HCT116 (cell line): ENCODE data around the gene WNT16. TPM values are rescaled to one million over a fixed set of nuclear protein-coding genes. Genes with fewer than 3 reads are reported as not detected.

Source experiments
- ATAC-seq: fragments of 200-7000 bp; cut with Tn5 transposase; 2 replicates; pipeline ENCODE4 v1.9.1; 2020; ENCODE audit warnings: mild to moderate bottlenecking, moderate library complexity
- BruUV-seq: library from RNA; stranded (reverse); fragments of 400-500 nt; replicated peaks from 2 replicates; lab custom pipeline; 2021; lab: Mats Ljungman, UMichigan
- CTCF ChIA-PET: fragments of 300-600 bp; sonication (Branson Sonifier 250); formaldehyde crosslinking; loops from one replicate; lab custom pipeline; 2021; ENCODE audit warnings: antibody characterized with exemption; lab: Charles Lee
- POLR2A ChIA-PET: fragments of 300-600, 350-600 bp; sonication (Branson Sonifier 250); formaldehyde crosslinking; loops from one replicate; lab custom pipeline; 2021; ENCODE audit warnings: antibody characterized with exemption; lab: Charles Lee
- RAD21 ChIA-PET, 2 experiments: fragments of 300-600 bp; sonication (Branson Sonifier 250); formaldehyde crosslinking; loops; one replicate each; lab custom pipeline; 2023; ENCODE audit warnings: low total read pairs in 2 of 2; ENCODE audit not compliant: uncharacterized antibody in 2 of 2, unreplicated experiment in 2 of 2, low non-redundant PET in 1 of 2; lab: Charles Lee
- DNase-seq: peaks from one replicate; pipeline ENCODE4 v3.0.0-alpha.2; 2010; ENCODE audit warnings: low read depth, low spot score
- H2AFZ ChIP-seq: fragments of 200-600 bp; shearing (Covaris generic), sonication (generic); 2 replicates; pipeline ENCODE4 v1.6.1; 2017; ENCODE audit warnings: low read depth, mixed run types, mixed read lengths, antibody characterized with exemption, low read length; ENCODE audit not compliant: poor library complexity, severe bottlenecking
- H3K27ac ChIP-seq: 2 replicates; pipeline ENCODE4 v1.5.1; 2012; ENCODE audit warnings: low read depth, low read length
- H3K27me3 ChIP-seq: fragments of 200-600 bp; sonication (generic); 2 replicates; pipeline ENCODE4 v1.6.1; 2016; ENCODE audit warnings: mixed run types, low read length, mixed read lengths; ENCODE audit not compliant: insufficient read depth
- H3K36me3 ChIP-seq, 2 experiments: fragments of 200-500 bp in 1 of 2; fragments of 200-600 bp in 1 of 2; sonication (Bioruptor generic) in 1 of 2; sonication (generic) in 1 of 2; 2 replicates each; pipeline versions ENCODE4 v1.5.1 to v1.6.1; 2014 to 2016; ENCODE audit warnings: low read length in 2 of 2, inconsistent platforms in 1 of 2, mixed read lengths in 1 of 2, mixed run types in 1 of 2; ENCODE audit not compliant: insufficient read depth in 2 of 2, control insufficient read depth in 1 of 2
- H3K4me1 ChIP-seq, 2 experiments: fragments of 200-600 bp in 1 of 2; sonication (generic) in 1 of 2; 2 replicates each; pipeline versions ENCODE4 v1.5.1 to v1.6.1; 2012 to 2017; ENCODE audit warnings: low read length in 2 of 2, inconsistent platforms in 1 of 2, mild to moderate bottlenecking in 1 of 2, mixed read lengths in 1 of 2, mixed run types in 1 of 2, moderate library complexity in 1 of 2; ENCODE audit not compliant: insufficient read depth in 2 of 2, control insufficient read depth in 1 of 2
- H3K4me2 ChIP-seq: fragments of 200-600 bp; sonication (generic); 2 replicates; pipeline ENCODE4 v1.6.1; 2017; ENCODE audit warnings: mixed run types, low read length, mixed read lengths
- H3K4me3 ChIP-seq, 2 experiments: fragments of 200-600 bp in 1 of 2; sonication (generic) in 1 of 2; replicated peaks in 1 of 2; 2 replicates each; pipeline ENCODE4 v1.5.1; 2011 to 2016; ENCODE audit warnings: low read length in 2 of 2, control low read depth in 1 of 2, low read depth in 1 of 2, mild to moderate bottlenecking in 1 of 2, mixed read lengths in 1 of 2, mixed run types in 1 of 2
- H3K79me2 ChIP-seq: fragments of 200-600 bp; sonication (generic); 2 replicates; pipeline ENCODE4 v1.6.1; 2017; ENCODE audit warnings: mild to moderate bottlenecking, mixed run types, low read length, moderate library complexity, mixed read lengths; ENCODE audit not compliant: insufficient read depth
- H3K9ac ChIP-seq: fragments of 200-600 bp; sonication (generic); 2 replicates; pipeline ENCODE4 v1.6.1; 2016; ENCODE audit warnings: low read length, mixed read lengths
- H3K9me2 ChIP-seq: fragments of 200-600 bp; sonication (generic), shearing (Covaris generic); 2 replicates; pipeline ENCODE4 v1.6.1; 2017; ENCODE audit warnings: mixed run types, mild to moderate bottlenecking, moderate library complexity; ENCODE audit not compliant: insufficient read depth
- H3K9me3 ChIP-seq, 2 experiments: fragments of 200-500 bp in 1 of 2; fragments of 200-600 bp in 1 of 2; sonication (Bioruptor generic) in 1 of 2; sonication (generic) in 1 of 2; 2 replicates each; pipeline ENCODE4 v1.6.1; 2014 to 2017; ENCODE audit warnings: low read length in 2 of 2, mixed read lengths in 2 of 2, inconsistent platforms in 1 of 2, low read depth in 1 of 2, mild to moderate bottlenecking in 1 of 2, mixed run types in 1 of 2, moderate library complexity in 1 of 2; ENCODE audit not compliant: control insufficient read depth in 1 of 2, insufficient read depth in 1 of 2
- H4K20me1 ChIP-seq: fragments of 200-600 bp; sonication (generic), shearing (Covaris generic); 2 replicates; pipeline ENCODE4 v1.6.1; 2017; ENCODE audit warnings: mixed run types, mild to moderate bottlenecking, moderate library complexity; ENCODE audit not compliant: insufficient read depth
- CBX3 ChIP-seq: IDR thresholded peaks from 2 replicates; pipeline ENCODE4 v1.6.1; 2012; ENCODE audit warnings: low read depth
- CEBPB ChIP-seq: IDR thresholded peaks from 2 replicates; pipeline ENCODE4 v1.6.1; 2012; ENCODE audit warnings: low read depth
- EGR1 ChIP-seq: IDR thresholded peaks from 2 replicates; pipeline ENCODE4 v1.6.1; 2012; ENCODE audit warnings: low read depth
- ELF1 ChIP-seq: IDR thresholded peaks from 2 replicates; pipeline ENCODE4 v1.6.1; 2012; ENCODE audit warnings: low read depth, borderline replicate concordance
- EZH2 ChIP-seq: fragments of 200-600 bp; sonication (generic); IDR thresholded peaks from 2 replicates; pipeline ENCODE4 v1.6.1; 2017; ENCODE audit warnings: antibody characterized with exemption, mixed run types
- POLR2A ChIP-seq: IDR thresholded peaks from 2 replicates; pipeline ENCODE4 v1.7.0; 2011; ENCODE audit warnings: borderline replicate concordance; ENCODE audit not compliant: insufficient read depth, insufficient read length; ENCODE audit errors: extremely low read depth
- POLR2AphosphoS5 ChIP-seq: IDR thresholded peaks from 2 replicates; pipeline ENCODE4 v1.6.1; 2011; ENCODE audit warnings: mild to moderate bottlenecking, low read depth, low read length, moderate library complexity
- RAD21 ChIP-seq: IDR thresholded peaks from 2 replicates; pipeline ENCODE4 v1.6.1; 2012; ENCODE audit warnings: low read depth, mild to moderate bottlenecking
- SP1 ChIP-seq: IDR thresholded peaks from 2 replicates; pipeline ENCODE4 v1.6.1; 2012; ENCODE audit warnings: low read depth
- SRF ChIP-seq: IDR thresholded peaks from 2 replicates; pipeline ENCODE4 v1.6.1; 2012; ENCODE audit warnings: low read depth
- TCF7L2 ChIP-seq: IDR thresholded peaks from 2 replicates; pipeline ENCODE4 v1.7.0; 2011; ENCODE audit warnings: borderline replicate concordance, inconsistent platforms; ENCODE audit not compliant: insufficient read depth, insufficient read length; ENCODE audit errors: extremely low read depth
- ZNF274 ChIP-seq: fragments of 200-500 bp; sonication (Bioruptor generic); IDR thresholded peaks from 2 replicates; pipeline ENCODE4 v1.6.1; 2014; ENCODE audit warnings: mild to moderate bottlenecking, low read depth, low read length, inconsistent platforms
- intact Hi-C: fragments of 100-400 bp; cut with micrococcal nuclease; formaldehyde crosslinking; loops from 2 replicates; pipeline ENCODE4 v1.10.0; 2022
- total RNA-seq: library from RNA; stranded (reverse); gene quantifications from one replicate; pipeline ENCODE4 v1.2.1, GENCODE V29; 2021; ENCODE audit not compliant: unreplicated experiment
- TF ChIP-seq, protein P1 (sequence below): IDR thresholded peaks from 2 replicates; pipeline ENCODE4 v1.6.1; 2012
- TF ChIP-seq, protein P2 (sequence below): IDR thresholded peaks from 2 replicates; pipeline ENCODE4 v1.6.1; 2012
- TF ChIP-seq, protein P3 (sequence below): IDR thresholded peaks from 2 replicates; pipeline ENCODE4 v1.6.1; 2012; ENCODE audit warnings: low read depth

Gene WNT16
- total RNA-seq, 1 experiment from 2014 or later, result 152 TPM

DNA sequence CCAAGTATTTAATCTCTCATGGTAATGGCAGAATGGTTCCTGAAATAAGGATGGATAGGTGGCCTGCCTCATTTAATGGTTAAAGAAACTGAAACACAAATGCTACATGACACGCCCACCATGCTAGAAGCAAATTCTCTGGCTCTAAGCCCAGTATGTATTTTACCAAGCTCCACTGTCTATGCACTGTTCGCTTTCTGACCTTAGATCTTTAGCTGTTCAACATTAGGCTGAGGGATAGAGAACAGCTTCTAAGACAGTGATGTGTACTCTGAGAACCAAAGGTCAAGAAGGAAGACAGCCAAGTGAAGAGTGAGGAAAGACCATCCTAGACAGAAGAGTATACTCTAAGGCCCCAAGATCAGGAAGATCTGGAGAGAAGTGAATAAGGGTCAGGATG is 40.7 kb downstream of the WNT16 start:
- ChIA-PET POLR2A (no interaction called here), CTCF (interaction anchor here (1.2 kb wide), 1 partner anchor 11 kb away, joined by 3 read pairs; no protein-coding TSS in a partner anchor), RAD21 (interaction anchor here in 1 of 2 experiments (0.7 kb wide), 1 partner anchor 32 kb away, joined by 4 read pairs; no protein-coding TSS in a partner anchor)
- H3K27me3 ChIP-seq, result no peaks in the 10 kb centered on the region
- H3K79me2 ChIP-seq, result peaks cover 100% of the 10 kb centered on the region
- no peak overlapping the region for H2AFZ ChIP-seq
- TF ChIP-seq EGR1, result no peak
- TF ChIP-seq POLR2A, result no peak
- TF ChIP-seq, protein P1, sequence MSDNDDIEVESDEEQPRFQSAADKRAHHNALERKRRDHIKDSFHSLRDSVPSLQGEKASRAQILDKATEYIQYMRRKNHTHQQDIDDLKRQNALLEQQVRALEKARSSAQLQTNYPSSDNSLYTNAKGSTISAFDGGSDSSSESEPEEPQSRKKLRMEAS, result no peak
- no peak for TF ChIP-seq CBX3
- TF ChIP-seq ELF1, result no peak
- TF ChIP-seq, protein P2, sequence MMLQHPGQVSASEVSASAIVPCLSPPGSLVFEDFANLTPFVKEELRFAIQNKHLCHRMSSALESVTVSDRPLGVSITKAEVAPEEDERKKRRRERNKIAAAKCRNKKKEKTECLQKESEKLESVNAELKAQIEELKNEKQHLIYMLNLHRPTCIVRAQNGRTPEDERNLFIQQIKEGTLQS, result no peak
- no peak; the same call in 1 of the 2 replicates for TF ChIP-seq POLR2AphosphoS5
- no peak for TF ChIP-seq SRF
- no peak for TF ChIP-seq EZH2
- TF ChIP-seq SP1, result peak; percentile 29; the same call in 1 of the 2 replicates
- no peak for TF ChIP-seq RAD21
- TF ChIP-seq, protein P3, sequence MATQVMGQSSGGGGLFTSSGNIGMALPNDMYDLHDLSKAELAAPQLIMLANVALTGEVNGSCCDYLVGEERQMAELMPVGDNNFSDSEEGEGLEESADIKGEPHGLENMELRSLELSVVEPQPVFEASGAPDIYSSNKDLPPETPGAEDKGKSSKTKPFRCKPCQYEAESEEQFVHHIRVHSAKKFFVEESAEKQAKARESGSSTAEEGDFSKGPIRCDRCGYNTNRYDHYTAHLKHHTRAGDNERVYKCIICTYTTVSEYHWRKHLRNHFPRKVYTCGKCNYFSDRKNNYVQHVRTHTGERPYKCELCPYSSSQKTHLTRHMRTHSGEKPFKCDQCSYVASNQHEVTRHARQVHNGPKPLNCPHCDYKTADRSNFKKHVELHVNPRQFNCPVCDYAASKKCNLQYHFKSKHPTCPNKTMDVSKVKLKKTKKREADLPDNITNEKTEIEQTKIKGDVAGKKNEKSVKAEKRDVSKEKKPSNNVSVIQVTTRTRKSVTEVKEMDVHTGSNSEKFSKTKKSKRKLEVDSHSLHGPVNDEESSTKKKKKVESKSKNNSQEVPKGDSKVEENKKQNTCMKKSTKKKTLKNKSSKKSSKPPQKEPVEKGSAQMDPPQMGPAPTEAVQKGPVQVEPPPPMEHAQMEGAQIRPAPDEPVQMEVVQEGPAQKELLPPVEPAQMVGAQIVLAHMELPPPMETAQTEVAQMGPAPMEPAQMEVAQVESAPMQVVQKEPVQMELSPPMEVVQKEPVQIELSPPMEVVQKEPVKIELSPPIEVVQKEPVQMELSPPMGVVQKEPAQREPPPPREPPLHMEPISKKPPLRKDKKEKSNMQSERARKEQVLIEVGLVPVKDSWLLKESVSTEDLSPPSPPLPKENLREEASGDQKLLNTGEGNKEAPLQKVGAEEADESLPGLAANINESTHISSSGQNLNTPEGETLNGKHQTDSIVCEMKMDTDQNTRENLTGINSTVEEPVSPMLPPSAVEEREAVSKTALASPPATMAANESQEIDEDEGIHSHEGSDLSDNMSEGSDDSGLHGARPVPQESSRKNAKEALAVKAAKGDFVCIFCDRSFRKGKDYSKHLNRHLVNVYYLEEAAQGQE, result no peak
- no peak for TF ChIP-seq CEBPB
- peak; percentile 13 for TF ChIP-seq TCF7L2
- no peak for TF ChIP-seq ZNF274
- H3K36me3 ChIP-seq, result peaks cover 38 to 63% of the 10 kb centered on the region in 2 experiments
- H3K9ac ChIP-seq, result no peak overlapping the region
- DNase-seq (no peak), ATAC-seq (peak; percentile 57)
- no TSS peak for BruUV-seq
- H3K27ac ChIP-seq, result peak overlapping the region; percentile 30
- H3K4me1 ChIP-seq, result peaks cover 34 to 65% of the 10 kb centered on the region in 2 experiments
- no peaks in the 10 kb centered on the region for H3K9me2 ChIP-seq
- peak overlapping the region; percentile 9; the same call in 1 of the 2 replicates for H3K4me2 ChIP-seq
- intact Hi-C loops, result no loop called here
- no peaks in the 10 kb centered on the region for H3K9me3 ChIP-seq
- peaks cover 7% of the 10 kb centered on the region; the same call in 1 of the 2 replicates for H4K20me1 ChIP-seq
- H3K4me3 ChIP-seq, result no peak overlapping the region
